HG03135 (cell line): ENCODE results near the gene HOXA11.

Experiments
- ATAC-seq: cut with Tn5 transposase; IDR thresholded peaks from one replicate; pipeline ENCODE4 v1.9.1; 2021; ENCODE audit warnings: mild to moderate bottlenecking, moderate library complexity; ENCODE audit not compliant: unreplicated experiment

HOXA11 gene

DNA sequence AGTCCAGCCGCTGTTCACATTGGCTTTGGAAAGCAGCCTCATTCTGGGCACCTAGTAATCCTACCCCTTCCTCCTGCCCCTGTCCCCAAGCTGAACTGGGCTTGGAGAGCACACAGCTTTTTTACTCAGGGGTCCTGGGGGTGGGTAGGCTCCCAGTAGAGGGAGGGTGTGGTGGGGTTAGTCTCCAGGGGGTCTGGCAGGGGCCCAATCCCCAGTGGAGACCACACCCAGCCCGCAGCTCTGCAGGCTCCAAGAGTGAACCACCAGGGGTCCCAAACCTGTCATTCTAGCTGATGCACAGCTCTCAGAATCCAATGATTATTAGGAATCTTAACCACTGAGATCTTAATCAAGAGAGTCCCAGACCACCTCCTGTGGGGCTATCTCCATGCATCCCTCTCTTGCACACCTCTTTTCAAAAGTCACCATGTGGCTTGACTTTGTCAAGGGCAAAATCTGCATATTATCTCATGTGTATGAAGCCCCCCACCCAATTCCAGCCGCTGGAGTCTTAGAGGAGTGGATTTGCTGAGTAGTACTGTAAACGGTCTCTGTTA, 2.7 kb downstream of the HOXA11 start:
- no peak for ATAC-seq

- ATAC-seq = no peak
Measured at GRCh38 chr7:27181795-27182275, 3.2 kb downstream of the HOXA11 start.

DNA sequence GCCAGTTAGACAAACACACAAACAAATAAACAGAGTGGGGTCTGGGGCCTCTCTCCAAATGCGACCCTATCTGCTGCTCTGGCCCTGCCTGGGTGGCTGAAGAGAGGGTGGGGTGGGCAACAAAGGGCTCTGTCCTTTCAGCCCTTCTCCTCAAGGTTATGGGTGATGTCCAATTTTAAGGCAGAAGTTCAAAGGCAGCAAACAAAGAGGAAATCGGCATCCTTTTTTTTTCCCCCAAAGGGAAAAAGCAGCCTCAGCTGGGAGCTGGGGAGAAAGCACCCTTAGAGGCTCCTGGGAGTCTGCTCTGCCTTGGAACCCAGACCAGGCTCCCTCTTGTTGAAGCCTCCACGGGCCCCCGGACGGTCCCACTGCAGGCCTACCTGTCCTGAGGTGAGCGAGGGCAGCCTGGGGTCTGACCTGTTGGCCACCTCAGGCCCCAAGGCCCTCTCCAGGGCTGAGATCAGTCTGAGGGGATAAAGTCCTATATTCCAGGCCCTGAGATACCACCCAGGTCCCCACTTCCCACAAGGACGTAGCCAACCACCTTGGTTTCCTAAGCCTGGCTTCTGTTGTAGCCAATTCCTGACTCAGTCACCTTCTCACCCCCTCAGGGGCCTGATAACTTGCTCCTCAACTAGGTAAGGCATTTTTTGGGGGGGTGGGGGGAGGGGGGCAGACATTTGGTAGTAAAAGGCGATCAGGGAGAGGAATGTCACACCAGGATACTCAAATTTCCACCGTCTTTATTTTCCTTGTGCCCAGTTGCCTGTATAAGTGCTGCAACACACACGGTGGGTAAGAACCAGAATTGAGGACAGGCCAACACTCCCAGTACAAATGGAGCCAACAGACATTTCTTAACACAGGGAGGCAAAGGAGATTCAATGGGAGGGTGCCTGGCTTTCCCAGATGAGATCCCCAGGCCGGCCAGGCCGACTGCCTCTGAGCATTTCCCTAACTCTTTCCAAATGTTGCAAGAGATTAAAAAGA, 4.3 kb downstream of the HOXA11 start:
- no peak for ATAC-seq

DNA sequence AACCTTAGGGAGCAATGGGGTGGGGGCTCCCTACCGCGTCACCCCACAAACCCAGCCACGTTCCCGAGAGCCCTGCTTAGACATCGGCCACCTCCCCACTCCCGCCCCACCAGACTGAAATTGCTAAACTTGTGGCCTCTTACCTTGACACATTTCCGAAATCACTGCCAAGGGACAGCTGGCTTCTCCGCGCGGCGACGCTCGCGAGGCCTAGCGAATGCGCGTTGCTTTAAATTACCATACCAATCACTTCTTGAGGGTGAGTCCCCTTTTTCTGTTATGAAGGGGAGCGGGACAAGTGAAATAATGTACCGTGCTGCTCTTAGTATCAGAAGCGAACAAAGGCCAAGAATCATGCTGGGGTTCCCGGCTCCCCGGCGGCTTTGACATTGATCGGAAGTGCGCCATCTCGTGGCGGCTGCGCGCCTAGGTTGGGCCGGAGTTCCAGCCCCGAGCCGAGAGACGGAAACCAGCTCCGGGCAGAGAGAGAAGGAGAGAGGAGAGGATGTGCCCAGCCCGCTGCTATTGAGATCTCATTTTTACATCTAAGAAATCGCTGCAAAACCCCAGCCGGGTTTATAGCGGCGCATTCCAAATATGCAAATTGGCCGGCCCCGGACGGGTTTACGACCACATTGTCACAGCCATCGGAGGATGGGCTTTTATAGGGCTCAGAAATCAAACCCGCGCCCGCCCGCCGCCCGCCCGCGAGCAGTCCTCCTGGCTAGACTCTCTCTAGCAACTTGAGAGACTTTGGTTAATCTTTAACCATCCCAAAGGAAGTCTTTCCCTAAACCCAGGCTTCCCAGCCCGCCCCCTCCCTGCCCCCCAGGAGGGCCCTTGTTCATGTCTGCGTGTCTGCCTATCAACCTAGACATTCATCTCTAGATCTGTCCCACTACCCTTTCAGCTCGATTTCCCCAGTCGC, 5.3 kb downstream of the HOXA11 start:
- ATAC-seq = no peak

DNA sequence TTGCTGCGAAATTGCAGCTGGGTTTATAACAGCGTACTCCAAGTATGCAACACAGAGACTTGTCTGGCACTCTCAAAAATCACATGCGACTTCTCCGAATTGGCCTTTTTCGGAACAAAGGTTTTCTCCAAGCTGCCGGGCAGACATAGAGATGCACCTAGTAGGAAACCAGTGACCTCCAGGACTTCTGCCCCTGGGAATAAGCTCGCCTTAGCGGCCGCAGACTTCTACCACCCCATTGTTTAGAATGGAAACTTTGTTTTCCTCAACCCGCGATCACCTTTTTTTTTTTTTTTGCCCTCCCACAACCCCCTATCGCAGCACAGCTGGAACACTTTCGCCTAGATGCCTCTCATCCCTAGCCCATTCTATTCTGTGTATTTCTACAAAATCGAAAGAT, 6.0 kb downstream of the HOXA11 start:
- ATAC-seq = no peak

GRCh38 chr7:27178366-27178765, 6.7 kb downstream of the HOXA11 start:
- no peak for ATAC-seq

DNA sequence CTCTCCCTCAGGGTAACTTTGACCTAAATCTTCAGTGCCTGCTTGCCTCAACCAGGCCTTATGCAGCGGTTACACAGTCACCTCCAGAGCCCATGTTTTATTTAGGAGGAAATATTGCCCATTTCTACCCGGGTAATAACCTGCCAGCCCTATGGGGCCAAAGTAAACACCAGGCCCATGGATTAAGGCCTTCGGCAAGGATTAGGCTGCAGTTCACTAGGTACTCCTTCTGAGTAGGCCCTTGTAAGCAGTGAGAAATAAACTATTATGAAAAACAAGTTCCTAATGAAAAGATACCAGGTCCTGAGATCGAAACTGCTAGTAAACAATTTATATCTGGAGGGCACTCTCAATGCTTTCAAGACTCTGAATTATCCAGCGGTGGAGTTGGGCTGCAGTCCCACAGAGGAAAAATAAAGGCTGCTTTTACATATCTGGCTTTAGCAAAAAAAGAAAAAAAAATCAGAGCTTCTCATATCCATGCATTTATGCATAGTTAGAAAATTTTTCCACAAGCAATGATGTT, 7.2 kb downstream of the HOXA11 start:
- no peak for ATAC-seq

DNA sequence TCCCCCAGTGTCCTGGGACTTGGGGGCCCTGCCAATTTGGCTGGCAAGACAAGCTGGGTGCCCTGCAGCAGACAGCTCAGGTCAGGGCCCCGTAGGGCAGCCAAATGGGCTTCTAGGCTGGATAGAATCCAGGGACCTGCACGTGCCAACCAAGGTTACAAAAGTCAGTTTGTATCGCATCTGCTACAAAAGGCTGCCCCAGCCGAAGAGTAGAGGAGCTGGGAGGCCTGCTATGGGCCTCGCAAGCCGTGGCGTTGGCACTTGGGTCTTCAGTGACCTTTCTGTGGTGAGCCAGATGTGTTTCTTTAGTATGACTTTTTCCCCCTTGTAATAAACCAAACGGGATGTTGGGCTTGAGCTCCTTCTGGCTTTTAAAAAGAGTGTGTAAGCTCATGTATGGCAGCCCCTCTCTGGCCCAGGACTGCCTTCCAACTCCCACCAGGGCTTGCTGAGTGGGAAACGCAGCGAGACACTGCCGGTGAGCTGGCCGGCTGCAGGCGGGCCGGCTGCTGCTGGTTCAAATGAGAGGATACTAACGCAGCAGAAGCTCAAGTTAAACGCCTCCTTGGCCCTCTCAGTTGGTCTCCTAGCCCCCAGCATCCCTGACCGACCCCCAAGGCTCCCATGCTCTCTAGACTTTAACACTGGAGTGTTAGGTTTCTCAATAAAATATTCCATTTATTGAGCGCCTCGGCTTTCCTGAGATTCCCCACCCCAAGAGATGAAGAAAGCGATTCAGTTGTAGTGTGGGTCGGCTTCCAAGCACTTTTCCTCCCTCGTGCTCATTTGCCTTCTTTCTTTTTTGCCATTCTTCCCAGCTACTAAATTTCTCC, 7.9 kb downstream of the HOXA11 start:
- ATAC-seq = no peak

GRCh38 chr7:27176524-27176845, 8.5 kb downstream of the HOXA11 start:
- no peak for ATAC-seq

DNA sequence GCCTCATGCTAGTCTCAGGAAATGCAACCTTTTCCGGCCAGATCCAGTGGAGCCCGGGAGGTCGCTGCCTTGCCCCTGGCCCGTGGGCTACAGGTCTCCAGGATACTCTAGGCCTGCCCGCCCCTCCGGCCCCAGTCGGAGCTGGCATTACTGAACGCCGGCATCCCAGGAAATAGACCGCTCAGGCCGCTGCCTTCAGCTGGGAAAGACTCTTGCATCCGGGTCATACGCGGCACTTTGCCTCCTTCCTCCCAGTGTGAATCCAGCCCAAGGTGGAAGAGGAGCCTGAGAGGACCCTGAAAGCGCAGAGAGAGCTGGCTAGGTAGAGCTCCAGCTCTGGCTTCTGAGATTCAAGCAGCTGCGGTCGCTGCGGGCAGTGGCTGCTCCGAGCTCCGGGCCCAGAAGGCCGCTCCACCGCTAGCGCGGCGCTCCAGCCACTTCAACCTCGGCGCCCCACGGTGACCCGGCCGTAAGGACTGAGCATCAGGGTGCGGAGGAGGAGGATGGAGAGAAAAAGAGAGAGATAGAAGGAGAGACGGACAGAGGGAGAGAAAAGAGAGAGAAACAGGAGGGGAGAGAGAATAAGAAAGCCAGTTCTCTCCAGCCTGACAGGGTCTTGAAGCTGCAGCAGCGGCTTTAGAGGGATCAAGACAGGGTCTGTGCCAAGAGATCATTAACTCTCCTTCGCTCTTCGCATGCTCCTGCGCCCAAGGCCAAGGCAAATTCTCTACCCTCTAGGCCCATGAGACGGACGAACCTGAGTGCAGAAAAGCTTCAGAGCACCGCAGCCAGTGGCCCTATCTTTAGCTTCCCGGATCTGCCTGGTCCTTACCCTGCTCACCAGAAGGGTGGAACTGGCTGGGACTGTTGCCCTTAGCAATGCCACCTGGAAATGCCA, 9.2 kb downstream of the HOXA11 start:
- ATAC-seq = no peak

- ATAC-seq = no peak
Measured at GRCh38 chr7:27174874-27175625, 10.0 kb downstream of the HOXA11 start.

- ATAC-seq = no peak
Measured at GRCh38 chr7:27173956-27174873, 10.8 kb downstream of the HOXA11 start, which contains the start of gene HOXA10. Gene HOXA10, minus strand, starts transcription at chr7:27174320. Its CDS starts 14 bp downstream, at chr7:27174306.

DNA sequence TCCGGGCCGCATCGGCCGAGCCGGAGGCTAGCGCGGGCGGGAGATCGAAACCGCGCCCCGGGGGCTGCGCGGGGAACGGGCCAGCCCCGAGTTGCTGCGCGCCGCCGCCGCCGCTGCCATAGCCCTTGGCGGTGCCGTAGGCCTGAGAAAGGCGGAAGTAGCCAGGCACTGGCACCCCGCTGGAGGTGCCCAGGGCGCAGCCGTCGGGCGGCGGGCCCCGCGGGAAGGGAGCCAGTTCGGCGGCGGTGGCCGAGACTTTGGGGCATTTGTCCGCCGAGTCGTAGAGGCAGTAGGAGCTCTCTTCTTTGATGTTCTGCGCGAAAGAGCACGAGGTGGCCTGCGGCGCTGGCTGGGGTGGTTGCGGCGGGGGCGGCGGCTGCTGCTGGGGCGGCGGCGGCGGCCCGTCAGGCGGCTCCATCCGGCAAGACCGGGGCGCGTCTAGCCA, 11.5 kb downstream of the HOXA11 start:
- no peak for ATAC-seq

GRCh38 chr7:27172823-27173510, 12.1 kb downstream of the HOXA11 start:
- ATAC-seq = no peak

DNA sequence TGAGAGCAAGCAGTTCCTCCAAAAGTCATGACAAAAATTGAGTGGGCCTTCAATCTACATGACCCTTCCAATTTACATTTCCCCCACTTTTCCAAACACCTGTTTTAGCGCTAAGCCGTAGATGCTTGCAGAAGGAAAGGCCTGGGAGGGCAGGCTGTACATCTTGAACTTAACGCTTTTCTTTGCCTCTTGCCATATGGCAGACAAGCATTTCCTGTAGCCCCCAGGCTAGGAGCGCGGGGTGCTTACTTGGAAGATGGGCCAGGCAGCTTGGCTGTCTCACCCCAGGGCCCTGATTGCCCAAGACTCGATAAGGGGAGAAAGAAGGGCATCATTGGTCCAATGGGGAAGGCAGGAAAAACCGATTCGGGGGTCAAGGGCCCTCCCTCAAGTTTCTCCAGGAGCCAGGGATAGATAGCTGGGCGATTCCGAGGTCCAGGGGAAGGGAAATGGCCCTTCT, 12.7 kb downstream of the HOXA11 start:
- no peak for ATAC-seq

GRCh38 chr7:27171637-27172314, 13.3 kb downstream of the HOXA11 start:
- ATAC-seq = no peak
